Stimulated activated CD4-positive, alpha-beta T cell treated with anti-CD3 and anti-CD28 coated beads, TNF-alpha, amount 100 ng/mL, for 48 hours (primary cell): ENCODE data around the gene METTL14.
A peak's percentile ranks its signal among the peaks of the same experiment; 100 is the strongest.
"Not testable (repeated sequence)": the region's sequence is repeated elsewhere in the genome, so short reads cannot be mapped to it uniquely, and the experiment has no call there.

Experiments
- DNase-seq, 3 donors: peaks; one replicate each; pipeline ENCODE4 v3.0.0-alpha.2; 2020; ENCODE audit warnings: low read depth in 3 of 3

METTL14 gene

DNA sequence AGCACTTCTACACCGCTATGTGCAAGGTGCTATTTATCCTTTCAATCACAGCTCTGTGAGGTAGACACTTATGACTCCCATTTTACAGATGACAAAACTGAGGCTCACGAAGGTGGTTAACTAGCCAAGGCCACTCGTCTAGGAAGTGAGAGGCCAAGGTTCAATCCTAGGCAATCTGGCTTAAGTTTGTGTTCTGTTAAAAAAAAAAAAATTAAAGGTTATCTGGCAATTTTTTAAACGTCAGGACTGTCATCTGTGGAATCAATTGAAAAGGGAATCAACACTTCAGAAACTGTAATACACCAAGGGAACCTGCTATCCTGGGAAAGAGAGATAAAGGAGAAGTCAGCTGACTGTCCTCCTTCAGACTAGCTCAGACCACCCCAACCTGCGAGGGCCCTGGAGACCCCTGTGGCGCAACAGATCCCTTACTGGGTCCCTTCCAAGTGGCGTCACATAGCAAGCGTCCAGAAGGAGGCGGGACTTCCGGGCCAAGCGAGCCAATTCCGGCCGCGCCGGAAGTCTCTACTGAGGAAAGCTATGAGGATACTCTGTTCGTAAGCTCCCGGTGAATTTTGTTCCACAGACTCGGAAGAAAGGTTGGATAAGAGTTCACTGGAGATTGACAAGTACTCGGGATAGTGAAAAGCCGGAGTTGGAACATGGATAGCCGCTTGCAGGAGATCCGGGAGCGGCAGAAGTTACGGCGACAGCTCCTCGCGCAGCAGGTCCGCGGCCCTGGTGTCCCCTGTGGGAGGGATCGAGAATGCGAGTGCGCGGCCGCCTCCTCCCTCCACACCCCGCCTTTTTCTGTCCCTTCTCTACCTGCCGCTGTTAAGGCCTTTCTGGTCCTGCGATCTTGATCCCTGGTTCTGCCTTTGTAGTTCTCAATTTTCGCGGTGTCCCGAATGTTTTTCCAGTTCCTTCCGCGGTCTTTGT is at the start of gene METTL14:
Gene METTL14 (plus strand): TSS at position 520 of the 939 bp plus-strand sequence. CDS start 143 bp downstream, at position 663.
- DNase-seq, result peak; percentile 75 to 86 (median 75)

DNA sequence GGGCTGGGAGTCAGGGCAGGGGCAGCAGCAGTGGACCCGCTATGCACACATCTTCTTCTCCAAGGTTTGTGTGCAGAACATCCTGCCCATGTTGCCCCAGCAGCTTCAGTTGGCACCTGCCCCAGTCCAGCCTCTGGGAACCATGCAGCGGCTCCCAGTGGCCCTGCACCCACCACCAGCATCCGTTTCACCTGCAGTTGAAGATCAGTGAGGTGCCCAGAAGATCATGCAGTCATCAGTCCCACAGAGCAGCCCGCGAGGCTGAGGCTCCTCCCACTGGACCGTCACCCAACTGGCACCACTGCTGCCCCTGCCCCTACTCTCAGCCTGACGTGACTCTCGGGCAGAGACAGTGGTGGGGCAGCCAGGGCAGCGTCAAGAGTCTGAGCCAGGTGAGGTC is 49.1 kb upstream of the METTL14 start:
- DNase-seq, result not testable (repeated sequence)

DNA sequence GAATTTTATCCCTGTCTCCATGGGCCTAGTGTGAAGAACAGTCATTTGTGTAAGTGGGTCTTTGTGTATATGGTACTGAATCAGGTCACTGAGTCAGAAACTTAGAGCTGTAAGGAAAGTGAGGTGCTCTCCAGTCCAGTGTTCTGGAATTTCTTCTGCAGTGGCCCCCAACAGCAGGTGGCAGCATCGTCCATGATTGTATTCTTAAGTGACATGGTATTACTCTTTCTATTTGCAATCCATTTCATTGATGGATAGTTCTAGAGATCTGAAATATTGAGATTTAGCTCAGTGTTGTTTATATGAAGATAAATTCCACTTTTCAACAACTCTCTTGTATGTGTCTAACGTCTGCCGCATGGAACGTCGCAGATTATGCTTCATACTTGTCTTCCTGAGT is 20.5 kb upstream of the METTL14 start:
- DNase-seq, result not testable (repeated sequence)

DNA sequence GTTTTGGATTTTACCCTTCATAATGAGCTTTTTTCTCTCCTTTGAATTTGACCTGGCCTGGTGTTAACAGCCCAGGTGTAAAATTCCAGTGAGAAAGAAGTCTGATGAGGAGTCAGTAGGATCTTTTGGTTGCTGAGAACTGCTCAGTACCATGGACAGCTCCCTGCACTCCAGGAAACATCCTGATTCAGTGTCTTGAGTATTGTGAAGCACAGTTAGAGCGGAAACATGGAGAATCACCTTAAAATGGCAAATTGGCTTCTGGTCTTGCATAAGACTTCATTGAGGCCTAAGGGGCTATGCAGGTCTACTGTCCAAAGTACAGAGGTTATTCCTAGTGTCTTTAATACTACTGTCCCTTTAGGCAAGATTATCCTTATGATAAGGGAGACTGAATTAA is 16.0 kb upstream of the METTL14 start:
- DNase-seq, result not testable (repeated sequence)

DNA sequence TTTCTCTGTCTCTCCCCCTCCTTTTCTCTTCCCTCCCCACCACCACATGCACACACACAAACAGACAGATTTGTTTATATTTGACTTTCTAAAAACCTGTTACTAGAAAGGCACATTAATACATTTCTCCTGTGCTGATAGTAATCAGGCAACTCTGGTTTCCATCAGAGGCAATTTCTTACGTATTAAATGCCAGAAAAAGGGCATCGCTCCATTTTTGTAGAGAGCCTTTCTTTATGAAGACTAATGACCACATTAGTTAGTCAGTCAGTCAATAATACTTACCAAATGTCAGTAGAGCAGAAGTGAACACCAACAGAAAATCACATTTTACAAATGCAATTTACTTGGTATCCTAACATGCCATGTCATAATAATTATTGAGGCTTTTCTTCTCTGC is 14.2 kb upstream of the METTL14 start:
- DNase-seq, result not testable (repeated sequence)

DNA sequence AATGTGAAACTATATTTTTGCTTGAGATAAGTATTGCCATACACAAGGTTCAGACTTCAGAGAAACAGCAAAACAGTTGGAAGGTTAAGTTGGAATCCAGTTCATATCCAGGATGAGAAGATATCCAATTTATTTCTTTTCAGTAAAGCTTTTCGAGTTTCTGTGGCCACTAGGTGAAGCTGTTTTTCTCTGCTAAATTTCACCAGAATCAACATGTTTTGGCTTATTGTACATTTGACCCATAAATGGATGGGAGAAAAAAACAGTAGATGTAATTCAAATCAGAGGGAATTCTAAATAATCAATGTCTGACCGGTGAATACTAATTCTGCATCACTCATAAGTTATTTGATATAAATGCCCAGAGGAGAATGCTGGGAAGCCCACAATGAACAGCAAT is 9.1 kb upstream of the METTL14 start:
- DNase-seq, result no peak

DNA sequence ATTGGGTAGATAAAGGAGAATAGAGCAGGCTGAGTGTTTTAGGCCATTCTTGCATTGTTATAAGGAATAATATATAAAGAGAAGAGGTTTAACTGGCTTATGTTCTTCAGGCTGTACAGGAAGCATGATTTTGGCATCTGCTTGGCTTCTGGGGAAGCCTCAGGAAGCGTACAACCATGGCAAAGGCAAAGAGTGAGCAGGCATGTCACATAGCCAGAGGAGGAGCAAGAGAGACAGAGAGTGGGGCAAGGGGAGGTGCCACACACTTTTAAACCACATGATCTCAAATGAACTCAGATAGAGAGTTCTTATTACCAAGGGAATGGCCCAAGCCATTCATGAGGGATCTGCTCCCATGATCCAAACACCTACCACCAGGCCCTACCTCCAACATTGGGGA is 4.4 kb upstream of the METTL14 start:
- no peak for DNase-seq

DNA sequence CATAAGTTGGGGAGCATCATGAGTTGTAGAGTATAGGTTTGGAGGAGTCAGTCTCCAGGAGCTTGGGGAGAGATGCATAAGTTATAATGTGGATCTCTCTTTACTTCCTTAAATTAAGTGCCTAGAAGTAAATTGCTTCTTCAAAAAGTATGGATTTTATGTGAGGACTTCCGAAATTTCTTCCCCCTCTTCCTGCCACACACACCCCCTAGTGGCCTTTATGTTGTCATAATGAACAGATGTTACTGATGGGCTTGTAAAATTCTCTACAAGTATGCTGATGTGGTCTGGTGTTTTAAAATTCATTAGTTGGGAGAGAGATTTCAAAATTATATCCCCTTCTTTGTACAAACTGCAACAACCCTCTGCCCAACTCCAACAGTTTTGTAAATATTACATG is 2.3 kb upstream of the METTL14 start:
- no peak for DNase-seq

DNA sequence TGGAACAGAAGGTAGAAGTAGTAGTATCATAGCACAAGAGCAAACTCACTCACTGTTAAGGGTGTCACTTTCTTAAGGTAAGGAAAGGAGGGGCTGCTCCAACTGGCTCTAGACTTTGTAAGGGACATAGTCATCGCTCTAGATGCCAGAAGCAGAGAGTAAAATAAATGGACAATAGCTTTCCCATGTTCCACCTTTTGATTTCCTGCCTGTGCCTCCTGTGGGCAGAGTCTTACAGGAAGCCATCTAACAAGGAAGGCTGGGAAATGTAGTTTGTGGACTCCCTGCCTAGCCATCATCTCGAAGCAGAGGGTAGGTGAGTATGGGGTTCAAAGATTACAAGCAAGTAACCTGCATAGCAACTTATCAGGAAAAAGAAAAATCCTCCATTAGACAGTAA is 1.7 kb upstream of the METTL14 start:
- no peak for DNase-seq

DNA sequence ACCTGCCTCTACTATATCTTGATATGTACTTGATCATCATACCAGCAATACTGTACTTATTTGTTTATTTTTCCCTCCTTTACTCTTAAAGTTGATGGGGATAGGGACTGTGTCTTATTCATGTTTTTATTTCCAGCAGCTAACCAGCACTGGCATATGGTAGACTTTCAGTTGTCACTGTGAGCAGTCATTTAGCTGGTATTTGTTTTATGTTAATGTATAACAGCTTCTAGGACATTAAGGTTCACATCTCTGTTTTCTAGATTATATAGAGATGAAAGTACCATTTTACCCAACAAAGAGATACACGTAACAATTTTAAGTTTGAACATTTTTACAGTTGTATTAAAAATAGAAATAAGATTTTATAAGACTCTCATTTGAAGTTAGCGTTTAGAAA is 17.9 kb downstream of the METTL14 start:
- DNase-seq, result no peak

DNA sequence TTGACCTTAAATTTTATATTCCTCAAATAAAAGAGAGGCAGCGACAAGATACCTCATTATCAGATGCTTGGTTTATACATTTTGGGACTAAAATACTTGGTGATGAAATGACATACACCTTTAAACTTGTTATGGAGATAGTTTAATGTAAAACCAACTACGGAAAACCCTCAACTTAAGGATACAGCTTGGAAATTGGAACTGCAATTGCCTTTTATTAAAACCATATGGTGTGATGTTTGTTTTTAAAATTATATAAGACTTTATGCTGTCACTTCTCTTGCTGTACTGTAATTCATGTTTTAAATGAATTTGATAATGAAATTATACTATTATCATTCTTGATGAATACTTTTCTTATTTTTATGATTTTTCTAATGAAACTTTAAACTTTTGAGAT is 25.9 kb downstream of the METTL14 start:
- DNase-seq, result no peak

DNA sequence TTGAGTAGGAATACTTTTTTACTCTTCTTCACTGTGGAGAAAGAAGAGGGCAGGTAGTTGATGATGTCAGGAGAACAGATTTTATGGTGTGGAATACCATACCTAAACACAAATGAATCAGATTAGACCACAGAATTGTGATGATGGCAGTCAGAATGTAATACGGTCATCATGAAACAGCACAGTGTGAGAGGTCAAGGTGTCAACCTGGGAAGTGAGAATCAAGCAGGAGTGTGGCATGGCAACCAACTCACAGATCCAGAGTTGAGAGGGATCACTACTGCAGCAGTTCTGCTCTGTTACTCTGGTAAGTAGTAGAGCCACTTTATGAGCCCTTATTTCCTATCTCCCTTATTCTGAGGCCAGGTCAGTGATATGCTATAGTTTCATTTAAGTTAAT is 27.7 kb downstream of the METTL14 start:
- no peak for DNase-seq

DNA sequence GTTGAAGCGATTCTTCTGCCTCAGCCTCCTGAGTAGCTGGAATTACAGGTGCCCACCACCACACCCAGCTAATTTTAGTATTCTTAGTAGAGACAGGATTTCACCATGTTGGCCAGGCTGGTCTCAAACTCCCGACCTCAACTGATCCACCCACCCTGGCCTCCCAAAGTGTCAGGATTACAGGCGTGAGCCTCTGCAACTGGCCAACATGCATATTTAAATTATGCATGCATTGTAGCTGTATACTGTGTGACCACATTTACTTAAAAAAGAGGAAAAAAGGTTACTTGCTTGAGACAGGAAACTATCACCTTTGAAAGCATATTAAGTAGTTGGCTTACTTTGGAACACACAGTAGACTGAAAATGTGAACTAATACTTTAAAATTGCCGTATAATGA is 29.5 kb downstream of the METTL14 start:
- no peak for DNase-seq

DNA sequence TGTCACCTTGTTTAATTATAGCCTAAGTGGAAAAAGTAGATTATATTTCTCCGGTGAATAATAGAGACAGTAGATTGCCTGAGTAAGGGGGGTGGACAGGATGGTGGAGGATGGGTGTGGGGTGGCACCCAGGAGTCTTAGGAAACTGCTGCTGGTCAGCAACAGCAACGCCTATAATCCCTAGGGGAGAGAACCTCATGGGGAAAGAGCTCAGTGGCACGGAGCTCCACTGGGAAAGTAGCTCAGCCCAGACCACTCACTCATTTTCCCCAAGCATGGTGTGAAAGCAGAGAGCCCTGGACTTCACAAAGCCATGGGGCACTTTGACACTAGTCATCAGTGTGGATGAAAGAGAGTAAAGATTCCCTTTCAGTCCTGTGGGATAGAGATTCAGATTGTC is 31.1 kb downstream of the METTL14 start:
- no peak for DNase-seq

DNA sequence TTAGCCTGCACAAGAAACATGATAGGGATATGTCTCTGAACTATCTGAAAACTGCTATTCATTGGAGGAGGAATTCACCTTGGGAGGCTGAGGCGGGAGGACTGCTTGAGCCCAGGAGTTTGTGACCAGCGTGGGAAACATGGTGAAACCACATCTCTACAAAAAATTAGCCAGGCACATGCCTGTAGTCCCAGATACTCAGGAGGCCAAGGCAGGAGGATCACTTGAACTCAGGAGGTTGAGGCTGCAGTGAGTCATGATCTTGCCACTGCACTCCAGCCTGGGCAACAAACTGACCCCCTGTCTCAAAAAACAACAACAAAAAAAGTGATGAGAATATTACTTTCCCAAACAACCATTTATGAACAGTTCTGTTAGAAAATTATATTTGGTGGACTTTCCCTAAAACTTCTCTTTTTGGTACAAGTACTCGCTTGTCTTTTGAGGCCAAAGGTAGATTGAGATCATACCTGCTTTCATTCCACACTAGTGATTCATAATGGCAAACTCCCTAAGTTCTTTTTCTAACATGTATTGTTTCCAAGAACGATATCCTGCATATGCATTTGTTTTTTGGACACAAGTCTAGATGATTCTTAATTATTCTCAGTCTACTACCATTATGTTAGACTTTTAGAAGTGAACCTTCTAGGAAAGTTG is 33.4 kb downstream of the METTL14 start:
- DNase-seq, result no peak

DNA sequence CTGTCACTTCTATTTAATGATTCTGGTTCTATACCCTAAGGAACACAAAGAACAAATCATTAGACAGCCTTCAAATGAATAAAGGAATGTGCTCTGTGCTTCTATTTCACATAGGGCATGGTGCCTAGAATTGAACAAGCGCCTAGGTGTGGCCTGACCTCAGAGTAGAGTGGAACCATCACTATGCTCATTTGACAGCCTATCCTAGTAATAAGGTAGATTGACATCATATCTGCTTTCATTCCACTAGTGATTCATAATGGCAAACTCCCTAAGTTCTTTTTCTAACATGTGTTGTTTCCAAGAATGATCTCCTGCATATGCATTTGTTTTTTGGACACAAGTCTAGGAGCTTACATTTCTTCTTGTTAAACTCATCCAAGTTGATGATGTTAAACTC is 36.6 kb downstream of the METTL14 start:
- no peak for DNase-seq

DNA sequence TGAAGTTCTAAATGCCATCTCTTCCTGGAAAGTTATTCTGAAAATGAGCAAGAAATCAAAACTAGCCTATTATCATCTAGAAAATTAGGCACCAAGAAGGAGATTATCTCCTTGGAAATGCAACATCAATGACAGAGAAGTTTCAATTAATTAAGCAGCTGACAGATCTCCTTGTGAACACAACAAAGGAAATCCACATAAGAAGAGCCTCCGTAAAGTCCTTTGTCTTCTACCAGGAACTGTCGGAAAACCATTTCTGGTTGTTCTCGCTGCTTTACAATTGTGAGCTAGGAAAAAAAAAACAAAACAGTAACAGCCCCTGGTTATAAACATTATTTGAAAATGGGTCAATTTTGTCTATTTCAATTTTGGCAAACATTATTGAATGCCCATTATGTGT is 38.2 kb downstream of the METTL14 start:
- DNase-seq, result no peak

DNA sequence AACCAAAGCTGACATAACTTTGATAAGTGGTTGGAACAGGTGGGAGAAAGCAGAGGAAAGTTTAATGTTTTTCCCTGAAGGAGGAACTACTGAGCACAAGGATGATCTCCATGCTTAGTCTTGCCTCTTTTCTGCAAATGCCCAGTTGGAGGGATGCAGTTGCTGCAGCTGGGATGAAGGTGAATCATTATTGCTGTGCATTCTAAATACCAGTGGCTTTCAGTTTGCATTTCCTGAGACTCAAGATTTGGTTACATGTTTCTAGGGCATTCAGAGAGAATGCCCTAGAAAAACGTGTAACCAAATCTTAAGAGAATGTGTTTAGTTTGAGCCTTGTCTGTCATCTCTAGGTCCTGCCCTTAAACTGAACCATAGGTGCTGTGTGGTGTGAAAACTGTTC is 42.2 kb downstream of the METTL14 start:
- no peak for DNase-seq

DNA sequence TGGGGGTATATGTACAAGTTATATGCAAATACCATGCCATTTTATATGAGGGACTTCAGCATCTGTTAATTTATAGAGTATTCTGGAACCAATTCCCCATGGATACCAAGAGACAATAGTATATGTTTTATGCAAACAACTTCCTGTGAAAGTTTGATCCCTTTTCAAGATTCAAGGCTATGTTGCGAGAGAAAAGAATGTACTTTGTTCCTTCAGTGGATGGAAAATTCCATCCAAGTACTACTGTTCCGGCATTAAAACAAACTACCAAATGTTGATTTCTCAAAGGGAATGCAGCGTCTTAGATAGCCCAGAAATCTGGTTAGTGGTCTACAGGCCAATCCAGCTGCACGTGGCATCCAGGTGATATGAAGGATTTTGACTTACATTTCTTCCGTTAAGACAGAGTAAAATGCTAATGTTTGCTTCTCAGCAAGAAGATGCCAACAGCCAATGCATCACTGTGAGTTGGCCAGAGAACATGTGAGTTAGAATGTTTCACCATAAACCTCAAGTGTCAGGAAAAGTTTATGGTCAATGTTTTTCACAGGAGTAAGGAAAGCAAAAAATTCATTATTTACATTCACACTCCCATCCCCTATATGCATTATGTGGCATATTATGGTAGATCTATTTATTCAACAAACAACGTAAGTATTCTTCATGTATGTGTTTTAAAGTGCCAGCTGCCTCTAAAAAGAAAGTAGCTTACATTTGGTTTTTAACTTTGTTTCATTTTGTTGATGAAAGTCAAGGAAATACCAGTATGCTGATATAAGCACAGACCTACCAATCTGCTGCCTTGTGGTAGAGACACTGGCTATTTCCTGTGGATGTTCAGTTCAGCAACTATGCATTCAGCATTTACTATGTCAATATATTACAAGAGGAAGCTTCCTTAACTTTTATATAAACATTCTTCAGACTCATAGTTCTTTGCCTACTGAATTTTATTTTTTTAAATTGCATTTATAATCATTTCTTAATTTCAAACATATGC is 44.4 kb downstream of the METTL14 start:
- no peak for DNase-seq

DNA sequence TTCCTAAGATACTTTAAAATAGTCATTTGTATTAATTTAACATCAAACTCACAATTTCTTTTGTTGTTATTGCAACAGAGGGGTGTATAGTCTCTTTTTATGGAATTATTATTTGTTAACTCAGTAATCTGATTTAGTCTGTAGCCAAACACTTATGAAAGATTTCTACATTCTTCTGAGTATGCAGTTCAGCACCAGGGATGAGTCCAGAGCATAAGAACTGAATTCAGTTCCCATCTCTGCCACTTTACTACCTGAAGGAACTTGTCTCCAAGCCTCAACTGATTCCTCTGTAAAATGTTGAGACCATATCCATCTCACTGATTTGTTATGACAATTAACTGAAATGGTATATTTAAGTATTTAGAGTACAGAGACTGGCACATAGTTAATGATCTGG is 45.5 kb downstream of the METTL14 start:
- no peak for DNase-seq

DNA sequence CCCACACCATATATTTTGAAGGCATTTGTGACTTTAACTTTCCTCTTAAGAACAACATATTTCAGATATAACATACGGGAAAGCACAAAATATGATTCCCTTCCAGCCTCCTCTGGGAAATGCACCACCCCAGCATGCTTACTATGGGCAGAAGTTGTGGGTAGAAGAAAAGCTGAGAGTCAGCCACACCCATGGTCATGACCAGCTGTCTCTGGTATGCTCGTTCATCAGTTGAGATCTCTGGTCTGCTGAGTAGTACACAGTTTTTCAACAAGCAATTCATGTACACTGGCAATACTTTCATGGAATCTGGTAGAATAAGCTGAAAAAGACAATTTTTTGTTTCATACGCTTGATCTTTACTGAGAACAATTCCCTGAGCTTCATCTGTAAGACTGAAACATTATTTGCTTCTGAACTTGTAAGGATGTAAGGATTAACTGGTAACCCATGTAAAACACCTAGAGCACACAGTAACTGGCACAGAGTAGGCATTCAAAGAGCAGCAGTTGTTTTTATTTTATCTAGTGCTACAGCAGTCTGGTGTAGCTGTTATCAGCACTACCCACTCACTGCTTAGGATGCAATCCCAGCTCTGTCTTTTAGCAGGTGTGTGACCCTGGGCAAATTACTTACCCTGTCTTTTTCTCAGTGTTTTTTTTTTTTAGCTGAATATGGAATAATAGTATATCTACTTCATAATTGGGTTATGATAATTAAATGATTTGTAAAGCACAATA is 47.6 kb downstream of the METTL14 start:
- DNase-seq, result no peak
